GM12873 (cell line): ENCODE results near the gene KCNQ1OT1.

Experiments
- TF ChIP-seq, protein P1 (sequence below): IDR thresholded peaks from 2 replicates; pipeline ENCODE4 v1.5.1; 2012; ENCODE audit warnings: low read depth, mild to moderate bottlenecking, moderate library complexity, low read length, control low read depth; ENCODE audit not compliant: insufficient read depth; ENCODE audit errors: missing control alignments

The KCNQ1OT1 gene

DNA sequence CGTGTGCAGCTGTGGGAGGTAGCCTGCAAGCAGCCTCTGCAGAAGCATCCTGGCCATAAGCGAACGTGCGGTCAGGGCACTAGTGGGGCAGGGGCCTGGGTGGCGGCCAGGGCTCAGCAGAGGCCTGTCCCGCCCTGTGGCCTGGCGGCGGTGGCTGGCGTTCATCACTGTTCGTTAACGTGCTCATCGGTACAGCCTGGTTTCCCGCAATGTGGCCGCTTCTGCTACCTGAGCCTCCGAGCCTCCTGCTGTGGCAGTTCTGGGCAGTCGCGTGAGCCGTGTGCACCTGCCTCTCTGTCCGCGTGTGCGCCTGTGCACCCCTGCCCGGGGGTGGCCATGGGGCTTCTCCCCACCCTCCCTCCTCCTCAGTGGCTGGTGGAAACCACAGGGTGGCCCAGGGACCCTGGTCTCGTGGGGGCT, 117.9 kb downstream of the KCNQ1OT1 start:
- TF ChIP-seq, protein P1, sequence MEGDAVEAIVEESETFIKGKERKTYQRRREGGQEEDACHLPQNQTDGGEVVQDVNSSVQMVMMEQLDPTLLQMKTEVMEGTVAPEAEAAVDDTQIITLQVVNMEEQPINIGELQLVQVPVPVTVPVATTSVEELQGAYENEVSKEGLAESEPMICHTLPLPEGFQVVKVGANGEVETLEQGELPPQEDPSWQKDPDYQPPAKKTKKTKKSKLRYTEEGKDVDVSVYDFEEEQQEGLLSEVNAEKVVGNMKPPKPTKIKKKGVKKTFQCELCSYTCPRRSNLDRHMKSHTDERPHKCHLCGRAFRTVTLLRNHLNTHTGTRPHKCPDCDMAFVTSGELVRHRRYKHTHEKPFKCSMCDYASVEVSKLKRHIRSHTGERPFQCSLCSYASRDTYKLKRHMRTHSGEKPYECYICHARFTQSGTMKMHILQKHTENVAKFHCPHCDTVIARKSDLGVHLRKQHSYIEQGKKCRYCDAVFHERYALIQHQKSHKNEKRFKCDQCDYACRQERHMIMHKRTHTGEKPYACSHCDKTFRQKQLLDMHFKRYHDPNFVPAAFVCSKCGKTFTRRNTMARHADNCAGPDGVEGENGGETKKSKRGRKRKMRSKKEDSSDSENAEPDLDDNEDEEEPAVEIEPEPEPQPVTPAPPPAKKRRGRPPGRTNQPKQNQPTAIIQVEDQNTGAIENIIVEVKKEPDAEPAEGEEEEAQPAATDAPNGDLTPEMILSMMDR, result no peak

DNA sequence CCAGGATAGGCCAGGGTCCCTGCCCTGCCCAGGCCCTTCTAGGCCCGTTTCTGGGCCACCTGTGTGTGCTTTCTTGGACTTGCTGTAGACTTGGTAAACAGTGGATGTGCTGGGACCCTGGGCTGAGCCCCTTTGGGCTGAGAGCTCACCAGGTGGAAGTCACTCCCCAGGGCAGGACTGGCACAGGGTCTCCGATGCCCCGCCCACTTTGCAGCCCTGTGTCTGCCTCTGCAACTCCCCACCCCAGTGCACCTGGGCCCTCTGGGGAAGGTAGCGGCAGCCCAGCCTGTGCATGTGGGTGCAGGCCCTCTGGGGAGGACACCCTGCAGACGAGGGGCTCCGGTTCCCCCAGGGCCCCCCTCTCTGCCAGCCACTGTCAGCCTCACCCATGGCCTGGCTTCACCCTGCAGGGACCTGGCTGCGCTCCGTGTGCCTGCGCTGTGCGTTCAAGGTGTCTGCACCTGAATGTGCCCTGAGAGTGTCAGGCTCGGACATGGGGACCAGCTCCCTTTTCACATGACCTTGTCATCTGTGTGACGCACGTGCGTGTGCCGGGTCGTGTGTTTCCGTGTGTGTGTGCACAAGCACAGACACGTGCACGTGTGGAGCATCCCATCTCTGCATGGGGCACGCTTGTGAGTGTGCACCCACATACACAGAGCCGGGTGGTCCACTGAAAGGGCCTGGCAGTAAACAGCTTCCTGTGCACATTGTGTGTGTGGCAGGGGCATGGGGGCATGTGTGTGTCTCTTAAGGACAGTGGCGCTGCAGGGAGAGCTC, 118.5 kb downstream of the KCNQ1OT1 start:
- TF ChIP-seq, protein P1, result no peak

DNA sequence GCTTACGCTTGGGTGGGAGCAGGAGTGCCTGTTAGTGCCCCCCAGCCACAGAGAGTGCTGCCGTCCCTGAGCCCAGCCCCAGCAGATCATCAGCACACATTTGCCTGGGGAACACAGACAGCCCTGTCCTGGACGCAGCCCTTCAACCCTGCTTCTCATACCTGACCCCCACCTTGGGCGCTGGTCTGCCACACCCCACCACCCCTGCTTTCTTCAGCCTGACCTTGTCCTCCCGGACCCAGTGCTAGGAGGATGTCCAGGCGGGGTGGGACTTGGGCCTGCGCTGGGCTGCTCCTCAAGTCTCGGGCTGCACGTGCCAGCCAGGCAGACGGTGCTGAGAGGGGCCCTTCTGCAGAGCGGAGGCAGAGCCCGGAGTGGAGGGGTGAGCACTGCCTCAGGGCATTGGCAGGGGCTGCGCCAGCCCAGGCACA, 119.2 kb downstream of the KCNQ1OT1 start:
- TF ChIP-seq, protein P1, result no peak

DNA sequence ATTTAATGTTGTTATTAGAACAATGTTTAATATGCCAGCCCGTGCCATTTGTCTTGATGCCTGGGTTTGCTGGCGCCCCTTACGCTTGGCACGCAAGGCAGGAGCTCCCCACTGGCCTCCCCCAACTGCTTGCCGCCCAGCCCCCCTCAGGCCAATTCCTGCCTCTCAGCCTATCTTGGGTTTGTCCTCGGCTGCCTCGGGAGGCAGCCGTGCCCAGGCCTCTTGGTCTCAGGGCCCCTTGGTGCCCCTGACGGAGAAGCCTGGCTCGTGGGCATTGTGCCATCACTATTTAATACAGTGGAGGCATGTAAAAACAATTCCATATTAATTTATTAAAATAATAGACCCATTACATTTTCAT, 119.8 kb downstream of the KCNQ1OT1 start:
- TF ChIP-seq, protein P1, result no peak

DNA sequence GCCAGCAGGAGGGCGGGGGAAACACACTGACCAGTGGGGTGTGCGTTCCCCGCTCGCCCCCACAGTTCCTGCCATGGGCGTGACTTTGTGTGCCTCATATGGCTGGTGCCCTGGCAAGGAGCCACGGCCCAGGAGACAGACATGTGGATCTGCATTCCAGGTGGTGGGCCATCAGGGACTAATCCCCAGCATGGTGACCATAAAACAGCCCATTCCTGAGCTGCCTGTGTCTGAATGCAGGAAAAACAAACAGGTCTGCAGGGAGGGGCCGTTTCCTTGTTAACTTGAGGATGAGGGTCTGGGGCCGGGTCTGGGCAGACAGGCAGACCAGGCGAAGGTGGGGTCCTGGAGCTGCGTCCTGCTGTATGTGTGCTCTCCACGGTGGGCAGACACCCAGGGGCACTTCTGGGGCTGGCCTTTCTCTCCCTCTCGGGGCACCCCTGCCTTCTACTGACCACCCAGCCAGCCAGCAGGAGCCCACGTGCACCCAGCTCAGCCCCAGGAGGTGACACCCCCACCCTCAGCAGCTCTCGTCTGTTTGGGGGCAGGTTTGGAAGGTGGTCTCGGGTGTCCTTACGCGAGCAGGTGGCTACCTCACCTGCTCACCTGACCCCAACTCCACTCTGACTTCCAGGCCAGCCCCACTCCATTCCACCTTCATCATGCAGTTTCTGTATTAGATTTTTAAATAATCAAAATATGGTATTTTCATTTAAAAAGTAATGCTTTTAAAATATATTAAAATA, 120.3 kb downstream of the KCNQ1OT1 start:
- TF ChIP-seq, protein P1, result no peak

DNA sequence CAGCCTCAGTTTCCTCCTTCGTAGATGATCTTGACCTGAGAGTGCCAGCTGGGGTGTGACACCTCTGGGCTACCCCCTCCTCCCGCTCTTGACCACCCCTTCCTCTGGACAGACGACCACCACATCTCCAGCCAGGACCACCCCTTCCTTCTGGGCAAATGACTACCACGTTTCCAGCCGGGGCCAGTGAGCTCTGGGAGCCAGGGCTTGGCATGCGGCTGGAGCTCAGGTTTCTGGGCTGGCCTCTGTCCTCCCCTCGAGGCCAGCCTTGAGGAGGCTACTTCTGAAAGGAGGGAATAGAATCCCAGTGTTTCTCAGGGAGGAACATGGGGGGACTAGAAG, 120.9 kb downstream of the KCNQ1OT1 start:
- TF ChIP-seq, protein P1, result no peak
